ENCODE data around the gene CEP192. TPM values are rescaled to one million over a fixed set of nuclear protein-coding genes. Genes with fewer than 3 reads are reported as not detected.

Gene CEP192
- total RNA-seq, 1 experiment from 2014 or later = 24.3 TPM

DNA sequence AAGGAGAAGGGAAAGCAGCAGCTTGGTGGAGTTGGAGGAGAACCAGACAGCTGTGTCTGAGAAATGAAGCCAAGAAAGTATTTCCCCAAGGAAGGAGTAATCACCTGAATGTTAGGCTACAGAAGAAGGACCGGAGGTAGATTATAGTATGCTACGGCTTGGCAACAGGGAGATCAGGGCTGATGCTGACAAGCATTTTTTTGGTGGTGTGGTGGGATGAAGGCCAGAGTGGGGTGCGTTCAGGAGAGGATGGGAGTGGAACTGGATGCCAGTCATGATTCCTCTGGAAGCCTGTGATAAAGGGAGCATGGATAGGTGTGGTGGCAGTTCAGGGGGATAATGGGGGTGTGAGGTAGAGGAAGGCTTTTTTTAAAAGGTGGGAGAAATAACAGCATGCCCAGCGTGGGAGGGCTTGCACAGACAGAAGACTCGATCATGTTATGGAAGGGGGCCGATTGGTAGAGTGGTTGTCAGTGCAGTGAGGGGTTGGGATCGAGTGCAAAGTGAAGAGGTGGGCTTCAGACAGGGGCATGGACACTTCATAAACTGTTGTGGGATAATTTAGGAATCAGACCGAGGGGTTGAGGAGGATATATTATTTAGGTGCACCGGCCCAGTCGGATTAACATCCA, 5.6 kb downstream of the CEP192 start:
- Histone ChIP-seq H3K4me2 (ENCODE audit: low read length) (no peak overlapping the region), H3K27ac (ENCODE audit: low read depth, low read length) (no peak overlapping the region), H2AFZ (ENCODE audit: low read depth, low read length, poor library complexity, severe bottlenecking) (no peak overlapping the region), H3K9ac (ENCODE audit: low read length) (no peak overlapping the region), H4K20me1 (ENCODE audit: insufficient read depth) (peaks cover 4% of the 10 kb centered on the region; the same call in 1 of the 2 replicates), H3K9me2 (ENCODE audit: insufficient read depth) (no peaks in the 10 kb centered on the region), H3K4me3 (replicated peaks in 1 of 2; ENCODE audit: low read depth in 1 of 2, low read length in 2 of 2) (no peak overlapping the region), H3K4me1 (ENCODE audit: control insufficient read depth in 1 of 2, insufficient read depth in 2 of 2, low read length in 2 of 2) (peaks cover 7 to 10% of the 10 kb centered on the region in 2 experiments; a peak in 3 of 4 replicates), H3K9me3 (ENCODE audit: control insufficient read depth in 1 of 2, insufficient read depth in 1 of 2, low read depth in 1 of 2, low read length in 2 of 2) (no peaks in the 10 kb centered on the region), H3K27me3 (ENCODE audit: insufficient read depth, low read length) (no peaks in the 10 kb centered on the region), H3K36me3 (ENCODE audit: control insufficient read depth in 1 of 2, insufficient read depth in 2 of 2, low read length in 2 of 2) (peaks cover 3 to 9% of the 10 kb centered on the region in 2 experiments; a peak in 3 of 4 replicates), H3K79me2 (ENCODE audit: insufficient read depth, low read length) (peaks cover 93% of the 10 kb centered on the region)
- TF ChIP-seq EGR1 (IDR thresholded peaks at IDR 0.05; ENCODE audit: low read depth) = no peak
- no peak for TF ChIP-seq ZFX (IDR thresholded peaks at IDR 0.05)
- no peak for TF ChIP-seq TCF7L2 (IDR thresholded peaks at IDR 0.05; ENCODE audit: borderline replicate concordance, extremely low read depth, insufficient read depth, insufficient read length)
- no peak for TF ChIP-seq JUND (IDR thresholded peaks at IDR 0.05)
- no peak for TF ChIP-seq CEBPB (IDR thresholded peaks at IDR 0.05; ENCODE audit: low read depth)
- TF ChIP-seq CBX3 (IDR thresholded peaks at IDR 0.05; ENCODE audit: low read depth) = no peak
- no peak for TF ChIP-seq RAD21 (IDR thresholded peaks at IDR 0.05; ENCODE audit: low read depth)
- TF ChIP-seq ELF1 (IDR thresholded peaks at IDR 0.05; ENCODE audit: borderline replicate concordance, low read depth) = no peak
- TF ChIP-seq ZBTB33 (IDR thresholded peaks at IDR 0.05; ENCODE audit: extremely low read depth, insufficient replicate concordance, low read length) = no peak
- TF ChIP-seq SIN3A (IDR thresholded peaks at IDR 0.05; ENCODE audit: low read depth) = no peak
- no peak for TF ChIP-seq POLR2A (IDR thresholded peaks at IDR 0.05; ENCODE audit: borderline replicate concordance, extremely low read depth, insufficient read depth, insufficient read length)
- TF ChIP-seq SRF (IDR thresholded peaks at IDR 0.05; ENCODE audit: low read depth) = no peak
- TF ChIP-seq, protein P1, sequence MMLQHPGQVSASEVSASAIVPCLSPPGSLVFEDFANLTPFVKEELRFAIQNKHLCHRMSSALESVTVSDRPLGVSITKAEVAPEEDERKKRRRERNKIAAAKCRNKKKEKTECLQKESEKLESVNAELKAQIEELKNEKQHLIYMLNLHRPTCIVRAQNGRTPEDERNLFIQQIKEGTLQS (IDR thresholded peaks at IDR 0.05) = no peak
- TF ChIP-seq EZH2phosphoT487 (IDR thresholded peaks at IDR 0.05; ENCODE audit: borderline replicate concordance) = no peak
- no peak for TF ChIP-seq REST (IDR thresholded peaks at IDR 0.05; ENCODE audit: low read depth)
- no peak for TF ChIP-seq SP1 (IDR thresholded peaks at IDR 0.05; ENCODE audit: low read depth)
- no peak for TF ChIP-seq ZNF274 (IDR thresholded peaks at IDR 0.05; ENCODE audit: low read depth, low read length)
- TF ChIP-seq EZH2 (IDR thresholded peaks at IDR 0.05) = no peak
- TF ChIP-seq YY1 (IDR thresholded peaks at IDR 0.05; ENCODE audit: extremely low read depth, insufficient replicate concordance, low read depth, low read length) = no peak
- ChIA-PET RAD21 (ENCODE audit: low non-redundant PET in 1 of 2, low total read pairs in 2 of 2, uncharacterized antibody in 2 of 2, unreplicated experiment in 2 of 2) (no interaction called here), POLR2A (no interaction called here), CTCF (no interaction called here)
- intact Hi-C loops (cut with micrococcal nuclease) = no loop called here
- DNase-seq (ENCODE audit: low read depth, low spot score) = no peak
- no TSS peak for BruUV-seq (replicated peaks)
- no peak for ATAC-seq
